Raji (cell line): ENCODE results near the gene BASP1.

Source experiments
- POLR2A ChIP-seq: IDR thresholded peaks from 2 replicates; pipeline ENCODE4 v1.6.1; 2011; ENCODE audit warnings: low read depth, low read length, control low read depth; ENCODE audit not compliant: insufficient read depth

BASP1 gene

GRCh38 chr5:17217493-17218352 lies at the start of gene BASP1:
Gene BASP1 (plus strand): TSS chr5:17217631. CDS start chr5:17275217, 57,586 bp downstream.
- TF ChIP-seq POLR2A, result peak; percentile 76

GRCh38 chr5:17169507-17169906 lies 47.9 kb upstream of the BASP1 start:
- no peak for TF ChIP-seq POLR2A

- no peak for TF ChIP-seq POLR2A
These were observed 44.6 kb upstream of the BASP1 start for GRCh38 chr5:17172791-17173190.

- TF ChIP-seq POLR2A, result no peak
These were observed 42.5 kb upstream of the BASP1 start for GRCh38 chr5:17174965-17175364.

GRCh38 chr5:17177501-17178372 lies 39.7 kb upstream of the BASP1 start:
- no peak for TF ChIP-seq POLR2A

- no peak for TF ChIP-seq POLR2A
These were observed 39.1 kb upstream of the BASP1 start for GRCh38 chr5:17178373-17178675.

GRCh38 chr5:17180330-17180843 lies 37.0 kb upstream of the BASP1 start:
- no peak for TF ChIP-seq POLR2A

- no peak for TF ChIP-seq POLR2A
These were observed 36.3 kb upstream of the BASP1 start for GRCh38 chr5:17180864-17181723.

GRCh38 chr5:17182494-17182893 lies 34.9 kb upstream of the BASP1 start:
- no peak for TF ChIP-seq POLR2A

- no peak for TF ChIP-seq POLR2A
These were observed 34.5 kb upstream of the BASP1 start for GRCh38 chr5:17182981-17183380.

- no peak for TF ChIP-seq POLR2A
These were observed 33.6 kb upstream of the BASP1 start for GRCh38 chr5:17183831-17184230.

GRCh38 chr5:17184588-17184987 lies 32.8 kb upstream of the BASP1 start:
- TF ChIP-seq POLR2A, result no peak

GRCh38 chr5:17185349-17185748 lies 32.1 kb upstream of the BASP1 start:
- TF ChIP-seq POLR2A, result no peak

GRCh38 chr5:17185773-17186172 lies 31.7 kb upstream of the BASP1 start:
- TF ChIP-seq POLR2A, result no peak

- TF ChIP-seq POLR2A, result no peak
These were observed 31.2 kb upstream of the BASP1 start for GRCh38 chr5:17186256-17186655.
